Body of pancreas (tissue), 4 donors: ENCODE results near the gene PDE4D. TPM values are rescaled to one million over a fixed set of nuclear protein-coding genes. Genes with fewer than 3 reads are reported as not detected.

Experiments used
- ATAC-seq: fragments of 150-250 bp; one replicate; pipeline ENCODE4 v1.9.1; 2016
- DNase-seq, 4 donors: peaks; one replicate each; pipeline ENCODE4 v3.0.0-alpha.2; 2019
- H3K27ac ChIP-seq, 4 donors: fragments of 200-600 bp; sonication (generic); 1 replicate in 3 of 4; 2 replicates in 1 of 4; pipeline versions ENCODE4 v1.5.1 to v1.6.1; 2016 to 2019; ENCODE audit warnings: mild to moderate bottlenecking in 1 of 4, mixed read lengths in 1 of 4, moderate library complexity in 1 of 4
- H3K27me3 ChIP-seq, 2 donors: fragments of 200-600 bp; sonication (generic); one replicate each; pipeline ENCODE4 v1.6.0; 2016; ENCODE audit warnings: mild to moderate bottlenecking in 1 of 2
- H3K36me3 ChIP-seq, 2 donors: fragments of 200-600 bp; sonication (generic); replicated peaks in 1 of 2; 2 replicates each; pipeline ENCODE4 v1.5.1; 2016; ENCODE audit warnings: low read depth in 2 of 2; ENCODE audit not compliant: insufficient read depth in 1 of 2
- H3K4me1 ChIP-seq: fragments of 200-600 bp; sonication (generic); one replicate; pipeline ENCODE4 v1.6.0; 2016
- H3K4me3 ChIP-seq, 2 donors: fragments of 200-600 bp; sonication (generic); 1 replicate in 1 of 2; 2 replicates in 1 of 2; pipeline ENCODE4 v1.5.1; 2016 to 2019
- H3K9me3 ChIP-seq, 3 donors: fragments of 200-600 bp; sonication (generic); 1 replicate in 2 of 3; 2 replicates in 1 of 3; pipeline ENCODE4 v1.5.1; 2016
- POLR2A ChIP-seq, 3 donors: fragments of 450-650 bp; IDR thresholded peaks; one replicate each; pipeline ENCODE4 v1.6.1; 2016; ENCODE audit warnings: antibody characterized with exemption in 3 of 3, mild to moderate bottlenecking in 2 of 3
- WGBS, 2 donors: methylation state at CpG; one replicate each; pipeline ENCODE4 v1.1.5; 2017; 5-methylcytosine and 5-hydroxymethylcytosine counted together
- intact Hi-C: fragments of 100-400 bp; cut with DNase I; formaldehyde crosslinking; loops from one replicate; pipeline ENCODE4 v1.15.1; 2023
- total RNA-seq, 2 donors: library from RNA; depleted of rRNA; stranded (reverse); fragments of >200 nt; gene quantifications; one replicate each; pipeline ENCODE4 v1.1.0, GENCODE V29; 2016
- TF ChIP-seq, protein P1 (sequence below), 7 experiments: fragments of 450-650 bp in 4 of 7; fragments of 200-600 bp in 3 of 7; sonication (generic) in 3 of 7; IDR thresholded peaks; one replicate each; pipeline ENCODE4 v1.5.1; 2016 to 2019; ENCODE audit warnings: antibody characterized with exemption in 7 of 7

PDE4D gene
- total RNA-seq, 2 donors from 2014 or later = 8.6 to 9.2 TPM

DNA sequence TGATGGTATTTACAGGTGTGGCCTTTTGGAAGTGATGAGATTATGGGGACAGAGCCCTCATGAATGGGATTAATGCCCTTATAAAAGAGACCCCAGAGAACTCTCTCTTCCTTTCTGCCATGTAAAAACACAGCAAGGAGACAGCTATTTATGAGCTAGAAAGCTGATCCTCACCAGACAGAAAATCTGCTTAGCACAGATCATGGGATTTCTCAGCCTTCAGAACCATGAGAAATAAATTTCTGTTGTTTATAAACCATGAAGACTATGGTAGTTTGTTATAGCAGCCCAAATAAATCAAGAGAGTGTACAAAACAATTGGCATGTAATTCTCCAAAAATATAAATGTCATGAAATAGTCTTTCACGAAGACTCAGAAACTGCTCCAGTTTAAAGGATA is 211.0 kb downstream of the PDE4D start:
- ATAC-seq = no peak
- no peak overlapping the region for H3K27ac ChIP-seq
- intact Hi-C loops = no loop called here

DNA sequence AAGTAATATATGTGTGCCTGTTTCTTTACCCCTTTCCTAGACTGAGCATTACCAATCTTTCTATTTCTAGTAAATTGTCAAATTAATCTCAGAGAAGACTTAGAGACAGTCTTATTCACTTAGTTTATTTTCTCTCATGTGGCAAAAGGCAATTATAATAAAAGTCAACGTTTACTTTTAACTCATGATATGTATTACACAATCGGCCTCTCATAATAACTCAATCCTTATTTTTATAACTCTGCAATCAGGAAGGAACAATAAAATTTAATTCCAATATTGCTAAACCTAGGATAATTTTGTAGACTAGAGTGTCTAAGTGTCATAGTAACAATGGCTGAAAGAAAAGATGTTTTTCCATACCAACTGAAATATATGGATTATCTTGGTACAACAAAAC is 214.6 kb downstream of the PDE4D start:
- TF ChIP-seq POLR2A (IDR thresholded peaks at IDR 0.05) = no peak
- TF ChIP-seq, protein P1, sequence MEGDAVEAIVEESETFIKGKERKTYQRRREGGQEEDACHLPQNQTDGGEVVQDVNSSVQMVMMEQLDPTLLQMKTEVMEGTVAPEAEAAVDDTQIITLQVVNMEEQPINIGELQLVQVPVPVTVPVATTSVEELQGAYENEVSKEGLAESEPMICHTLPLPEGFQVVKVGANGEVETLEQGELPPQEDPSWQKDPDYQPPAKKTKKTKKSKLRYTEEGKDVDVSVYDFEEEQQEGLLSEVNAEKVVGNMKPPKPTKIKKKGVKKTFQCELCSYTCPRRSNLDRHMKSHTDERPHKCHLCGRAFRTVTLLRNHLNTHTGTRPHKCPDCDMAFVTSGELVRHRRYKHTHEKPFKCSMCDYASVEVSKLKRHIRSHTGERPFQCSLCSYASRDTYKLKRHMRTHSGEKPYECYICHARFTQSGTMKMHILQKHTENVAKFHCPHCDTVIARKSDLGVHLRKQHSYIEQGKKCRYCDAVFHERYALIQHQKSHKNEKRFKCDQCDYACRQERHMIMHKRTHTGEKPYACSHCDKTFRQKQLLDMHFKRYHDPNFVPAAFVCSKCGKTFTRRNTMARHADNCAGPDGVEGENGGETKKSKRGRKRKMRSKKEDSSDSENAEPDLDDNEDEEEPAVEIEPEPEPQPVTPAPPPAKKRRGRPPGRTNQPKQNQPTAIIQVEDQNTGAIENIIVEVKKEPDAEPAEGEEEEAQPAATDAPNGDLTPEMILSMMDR (IDR thresholded peaks at IDR 0.05) = no peak
- H3K4me3 ChIP-seq = no peak overlapping the region
- H3K9me3 ChIP-seq = no peaks in the 10 kb centered on the region
- intact Hi-C loops = no loop called here
- H3K27me3 ChIP-seq = no peaks in the 10 kb centered on the region
- ATAC-seq = no peak
- no peak overlapping the region for H3K27ac ChIP-seq
- H3K4me1 ChIP-seq = no peaks in the 10 kb centered on the region
- H3K36me3 ChIP-seq = no peaks in the 10 kb centered on the region
- 38 to 47% methylated on average over 2 of the region's 2 CpGs for WGBS, 2 donors
- DNase-seq = no peak

More for the DNA sequence above, 211.0 kb downstream of the PDE4D start:
- Histone ChIP-seq H3K4me3 (no peak overlapping the region), H3K9me3 (no peaks in the 10 kb centered on the region), H3K27me3 (no peaks in the 10 kb centered on the region), H3K4me1 (no peaks in the 10 kb centered on the region), H3K36me3 (no peaks in the 10 kb centered on the region)
- no peak for TF ChIP-seq POLR2A (IDR thresholded peaks at IDR 0.05)
- TF ChIP-seq, protein P1 (IDR thresholded peaks at IDR 0.05) = no peak
- WGBS, 2 donors = 71 to 81% methylated on average over 1 of the region's 1 CpG
- DNase-seq = no peak

DNA sequence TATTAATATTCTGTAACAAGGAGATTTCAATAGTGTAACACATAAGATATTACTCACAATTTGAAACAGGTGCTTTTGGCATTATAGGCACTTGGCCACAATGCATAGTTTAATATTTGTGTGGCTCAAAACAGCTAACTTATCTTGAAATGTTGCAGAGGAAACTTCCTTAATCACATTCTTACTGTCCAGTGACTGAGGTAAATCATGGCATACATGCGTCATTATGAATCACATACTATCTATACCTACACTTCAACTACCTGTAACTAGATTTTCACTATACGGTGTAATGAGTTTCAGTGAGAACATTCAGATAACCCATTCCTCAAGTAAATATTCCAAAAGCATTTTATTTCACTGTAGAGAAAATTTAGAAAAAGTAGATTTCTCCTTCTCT is 218.8 kb downstream of the PDE4D start:
- Histone ChIP-seq H3K4me1 (no peaks in the 10 kb centered on the region), H3K27me3 (no peaks in the 10 kb centered on the region), H3K36me3 (no peaks in the 10 kb centered on the region), H3K4me3 (no peak overlapping the region), H3K27ac (no peak overlapping the region), H3K9me3 (no peaks in the 10 kb centered on the region)
- intact Hi-C loops = loop anchor here (5.0 kb wide), 1 partner anchor 172 kb away; no protein-coding TSS in a partner anchor
- WGBS, 2 donors = 70 to 82% methylated on average over 2 of the region's 2 CpGs
- no peak for DNase-seq
- TF ChIP-seq, protein P1 (IDR thresholded peaks at IDR 0.05) = no peak
- TF ChIP-seq POLR2A (IDR thresholded peaks at IDR 0.05) = no peak
- no peak for ATAC-seq

DNA sequence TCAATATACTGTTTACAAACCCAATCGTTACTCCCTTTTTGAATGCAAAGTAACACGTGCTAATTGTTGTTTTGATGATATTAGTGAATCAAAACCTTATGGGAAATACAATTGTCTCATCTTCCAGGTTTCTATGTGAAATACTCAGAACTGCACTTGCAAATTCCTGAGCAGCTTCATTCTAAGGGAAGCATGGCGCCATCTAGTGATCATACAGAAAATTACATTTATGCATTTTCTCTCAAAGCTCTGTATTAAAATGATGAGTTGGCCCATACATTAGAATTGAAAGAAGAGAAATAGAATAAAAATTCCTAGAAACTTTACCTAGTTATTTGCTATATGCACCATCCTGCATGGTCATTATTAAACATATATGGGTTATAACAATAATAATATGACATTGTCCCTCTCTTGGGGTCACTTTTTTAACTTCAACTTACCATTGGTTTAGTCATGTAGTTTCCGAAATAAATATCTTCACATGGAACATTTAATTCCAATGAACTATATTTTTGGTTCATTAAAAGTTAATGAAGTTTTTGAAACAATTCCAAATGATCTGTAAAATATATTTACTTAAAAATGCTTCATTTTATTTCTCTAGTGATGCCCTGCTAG is 220.0 kb downstream of the PDE4D start:
- no peaks in the 10 kb centered on the region for H3K9me3 ChIP-seq
- H3K27me3 ChIP-seq = no peaks in the 10 kb centered on the region
- DNase-seq = no peak
- 16 to 18% methylated on average over 4 of the region's 4 CpGs for WGBS, 2 donors
- H3K4me1 ChIP-seq = no peaks in the 10 kb centered on the region
- intact Hi-C loops = loop anchor here (5.0 kb wide), 1 partner anchor 171 kb away; no protein-coding TSS in a partner anchor
- no peak overlapping the region for H3K27ac ChIP-seq
- H3K36me3 ChIP-seq = no peaks in the 10 kb centered on the region
- peak; percentile 55 for ATAC-seq
- no peak overlapping the region for H3K4me3 ChIP-seq
- TF ChIP-seq POLR2A (IDR thresholded peaks at IDR 0.05) = no peak
- TF ChIP-seq, protein P1 (IDR thresholded peaks at IDR 0.05) = peak; percentile 68 to 90 (median 82)
